Astrocyte of the spinal cord (primary cell): ENCODE data around the gene MYMX.

Source experiments
- DNase-seq: peaks from one replicate; pipeline ENCODE4 v3.0.0; 2011; ENCODE audit warnings: low read depth, low spot score
- H3K4me3 ChIP-seq: 2 replicates; pipeline ENCODE4 v1.5.1; 2011; ENCODE audit warnings: low read depth, mild to moderate bottlenecking, low read length, moderate library complexity
- in situ Hi-C: cut with HindIII; loops from 2 replicates; pipeline ENCODE4 v1.10.0; 2017; ENCODE audit warnings: low sequenced_read_pairs
- TF ChIP-seq, protein P1 (sequence below): IDR thresholded peaks from 2 replicates; pipeline ENCODE4 v1.5.1; 2012; ENCODE audit warnings: low read depth, mild to moderate bottlenecking, low read length, inconsistent platforms

MYMX gene

DNA sequence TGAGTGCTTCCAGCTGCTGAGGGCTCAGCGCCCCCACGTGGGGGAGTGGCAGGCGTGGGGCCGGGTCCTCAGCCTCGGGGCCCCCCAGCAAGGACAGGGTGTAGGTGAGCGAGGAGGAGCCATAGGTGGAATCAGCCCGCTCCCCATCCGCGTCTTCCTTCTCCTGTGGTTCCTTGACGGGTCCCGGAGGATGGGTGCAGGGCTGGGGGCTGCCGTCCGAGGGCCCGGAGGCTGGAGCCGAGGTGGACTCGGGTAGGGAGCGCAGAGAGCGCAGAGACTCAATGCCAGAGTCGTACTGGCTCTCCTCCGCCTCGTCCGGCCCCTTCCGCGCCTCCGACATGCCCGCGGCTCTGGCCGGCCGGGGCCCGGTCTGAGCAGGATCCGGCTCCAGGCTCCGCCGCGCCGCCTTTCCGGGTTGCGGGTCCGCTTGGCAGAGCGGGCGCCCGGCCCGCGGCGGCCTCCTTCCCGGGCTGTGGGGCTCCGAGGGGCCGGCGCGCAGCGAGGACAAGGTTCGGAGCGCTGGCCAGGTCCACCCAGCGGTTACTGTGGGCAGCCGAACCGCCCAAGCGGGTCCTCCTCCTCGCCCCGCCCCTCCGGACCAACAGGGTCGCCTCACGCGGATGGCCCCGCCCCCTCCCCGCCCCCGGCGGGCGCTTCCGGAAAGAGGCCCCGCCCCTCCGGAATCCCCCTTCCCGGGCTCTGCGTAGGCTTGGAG lies 48.4 kb downstream of the MYMX start, which contains the start of gene NFKBIE:
NFKBIE (minus strand) TSS at position 545 of the 715 bp plus-strand sequence; CDS start at position 340, 205 bp downstream.
- TF ChIP-seq, protein P1, sequence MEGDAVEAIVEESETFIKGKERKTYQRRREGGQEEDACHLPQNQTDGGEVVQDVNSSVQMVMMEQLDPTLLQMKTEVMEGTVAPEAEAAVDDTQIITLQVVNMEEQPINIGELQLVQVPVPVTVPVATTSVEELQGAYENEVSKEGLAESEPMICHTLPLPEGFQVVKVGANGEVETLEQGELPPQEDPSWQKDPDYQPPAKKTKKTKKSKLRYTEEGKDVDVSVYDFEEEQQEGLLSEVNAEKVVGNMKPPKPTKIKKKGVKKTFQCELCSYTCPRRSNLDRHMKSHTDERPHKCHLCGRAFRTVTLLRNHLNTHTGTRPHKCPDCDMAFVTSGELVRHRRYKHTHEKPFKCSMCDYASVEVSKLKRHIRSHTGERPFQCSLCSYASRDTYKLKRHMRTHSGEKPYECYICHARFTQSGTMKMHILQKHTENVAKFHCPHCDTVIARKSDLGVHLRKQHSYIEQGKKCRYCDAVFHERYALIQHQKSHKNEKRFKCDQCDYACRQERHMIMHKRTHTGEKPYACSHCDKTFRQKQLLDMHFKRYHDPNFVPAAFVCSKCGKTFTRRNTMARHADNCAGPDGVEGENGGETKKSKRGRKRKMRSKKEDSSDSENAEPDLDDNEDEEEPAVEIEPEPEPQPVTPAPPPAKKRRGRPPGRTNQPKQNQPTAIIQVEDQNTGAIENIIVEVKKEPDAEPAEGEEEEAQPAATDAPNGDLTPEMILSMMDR: peak; percentile 56
- peak; percentile 91 for DNase-seq
- H3K4me3 ChIP-seq: peak within 1 kb of the TSS; percentile 74
- in situ Hi-C loops: no loop called here

DNA sequence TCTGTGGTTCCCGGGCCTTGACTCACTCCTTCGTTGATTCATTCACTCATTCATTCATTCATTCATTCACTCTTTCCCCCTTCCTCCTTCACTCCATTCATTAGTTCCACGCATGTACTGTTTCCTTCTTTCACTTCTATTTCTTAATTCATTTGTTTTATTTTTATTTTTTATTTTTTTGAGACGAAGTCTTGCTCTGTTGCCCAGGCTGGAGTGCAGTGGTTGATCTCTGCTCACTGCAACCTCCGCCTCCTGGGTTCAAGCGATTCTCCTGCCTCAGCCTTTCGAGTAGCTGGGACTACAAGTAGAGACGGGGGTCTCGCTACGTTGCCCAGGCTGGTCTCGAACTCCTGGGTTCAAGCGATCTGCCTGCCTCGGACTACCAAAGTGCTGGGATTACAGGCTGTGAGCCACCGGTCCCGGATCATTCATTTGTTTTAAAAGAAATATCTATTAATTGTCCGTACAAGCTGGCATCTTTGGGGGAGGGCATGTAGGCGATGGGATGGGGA lies 49.1 kb downstream of the MYMX start:
- no peak overlapping the region for H3K4me3 ChIP-seq
- in situ Hi-C loops: no loop called here
- no peak for DNase-seq
- TF ChIP-seq, protein P1: no peak

DNA sequence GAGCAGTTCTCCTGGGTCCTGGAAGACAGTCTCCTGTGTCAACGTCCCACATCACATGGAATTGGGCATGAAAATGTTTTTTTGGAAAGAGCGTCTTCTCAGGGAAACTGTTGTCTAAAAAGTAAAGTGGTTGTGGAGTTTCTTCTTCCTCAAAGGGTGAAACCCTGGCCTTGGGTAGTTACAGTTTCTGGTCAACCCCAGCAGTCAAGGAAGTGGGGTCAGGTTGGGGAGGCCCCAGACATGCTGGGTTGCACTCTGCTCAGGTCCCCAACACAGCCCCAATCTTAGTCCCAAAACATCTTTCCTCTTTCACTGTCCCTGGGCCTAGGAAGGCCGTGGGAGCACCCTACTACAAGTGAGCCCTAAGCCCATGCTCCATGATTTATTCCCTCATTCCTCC lies 49.6 kb downstream of the MYMX start:
- DNase-seq: no peak
- in situ Hi-C loops: no loop called here
- TF ChIP-seq, protein P1: no peak
- H3K4me3 ChIP-seq: no peak overlapping the region

DNA sequence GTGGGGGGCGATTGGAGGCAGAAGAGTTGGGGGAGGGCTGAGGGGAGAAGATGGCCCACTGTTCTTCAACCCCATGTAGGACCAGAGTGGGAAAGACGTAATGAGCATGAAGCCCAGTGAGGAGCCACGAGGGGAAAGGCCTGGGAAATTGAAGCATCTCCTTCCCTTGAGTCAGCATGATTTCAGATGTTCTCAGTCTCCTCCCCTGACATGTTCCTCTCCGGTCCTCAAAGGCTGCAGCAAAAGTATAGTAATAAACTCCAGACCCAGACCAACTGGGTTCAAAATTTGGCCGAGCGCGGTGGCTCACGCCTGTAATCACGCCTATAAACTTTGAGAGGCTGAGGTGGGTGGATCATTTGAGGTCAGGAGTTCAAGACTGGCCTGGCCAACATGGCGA lies 50.5 kb downstream of the MYMX start:
- in situ Hi-C loops: no loop called here
- DNase-seq: no peak
- H3K4me3 ChIP-seq: no peak overlapping the region
- TF ChIP-seq, protein P1: no peak
